Endodermal cell (in vitro differentiated cells): ENCODE results near the gene AQP1. TPM values are rescaled to one million over a fixed set of nuclear protein-coding genes. Genes with fewer than 3 reads are reported as not detected.

Experiments
- DNase-seq: peaks from one replicate; pipeline ENCODE4 v3.0.0-alpha.2; 2017
- H3K27ac ChIP-seq: 2 replicates; pipeline ENCODE4 v1.5.1; 2013; ENCODE audit warnings: mild to moderate bottlenecking, low read depth, low read length, moderate library complexity
- H3K27me3 ChIP-seq: 2 replicates; pipeline ENCODE4 v1.6.1; 2013; ENCODE audit warnings: mild to moderate bottlenecking, low read length, moderate library complexity; ENCODE audit not compliant: insufficient read depth, control insufficient read depth, poor library complexity, severe bottlenecking
- H3K36me3 ChIP-seq: 2 replicates; pipeline ENCODE4 v1.7.0; 2013; ENCODE audit warnings: mild to moderate bottlenecking, low read length, moderate library complexity; ENCODE audit not compliant: control insufficient read depth, insufficient read depth
- H3K4me1 ChIP-seq: one replicate; pipeline ENCODE4 v1.7.0; 2013; ENCODE audit warnings: low read length; ENCODE audit not compliant: control insufficient read depth, insufficient read depth
- H3K4me3 ChIP-seq: 2 replicates; pipeline ENCODE4 v1.5.1; 2013; ENCODE audit warnings: mild to moderate bottlenecking, low read length, moderate library complexity
- H3K9ac ChIP-seq: 2 replicates; pipeline ENCODE4 v1.6.1; 2013; ENCODE audit warnings: mild to moderate bottlenecking, low read length, moderate library complexity; ENCODE audit not compliant: poor library complexity, severe bottlenecking; ENCODE audit errors: extremely low read depth
- H3K9me3 ChIP-seq: 2 replicates; pipeline ENCODE4 v1.6.1; 2013; ENCODE audit warnings: mild to moderate bottlenecking, low read length, moderate library complexity; ENCODE audit not compliant: control insufficient read depth
- H3K27ac Mint-ChIP-seq: 2 replicates; pipeline ENCODE4 v1.8.0; 2020; ENCODE audit warnings: mixed read lengths
- H3K27me3 Mint-ChIP-seq: 2 replicates; pipeline ENCODE4 v1.8.0; 2021; ENCODE audit warnings: mild to moderate bottlenecking, mixed read lengths; ENCODE audit not compliant: insufficient read depth
- H3K36me3 Mint-ChIP-seq: 2 replicates; pipeline ENCODE4 v1.8.0; 2020; ENCODE audit warnings: low read depth, mixed read lengths
- H3K4me1 Mint-ChIP-seq: 2 replicates; pipeline ENCODE4 v1.8.0; 2020; ENCODE audit warnings: mixed read lengths
- H3K4me3 Mint-ChIP-seq: 2 replicates; pipeline ENCODE4 v1.8.0; 2020; ENCODE audit warnings: mild to moderate bottlenecking, moderate library complexity, mixed read lengths
- H3K9me3 Mint-ChIP-seq: 2 replicates; pipeline ENCODE4 v1.8.0; 2020; ENCODE audit warnings: mild to moderate bottlenecking, mixed read lengths
- CTCF ChIP-seq: fragments of 200-600 bp; sonication (generic); conservative IDR thresholded peaks from 2 replicates; pipeline ENCODE4 v1.5.0; 2021; ENCODE audit warnings: antibody characterized with exemption, mild to moderate bottlenecking
- WGBS, 2 experiments: methylation state at CpG; one replicate each; pipeline versions ENCODE4 v1.1.5 to v1.1.7; 2013; ENCODE audit warnings: missing lambda C conversion rate in 2 of 2, mixed read lengths in 1 of 2; ENCODE audit not compliant: insufficient coverage in 1 of 2, insufficient read length in 1 of 2; 5-methylcytosine and 5-hydroxymethylcytosine counted together
- total RNA-seq, 2 donors: library from RNA; stranded (reverse); fragmentation: NEBNext Ultra II Directional in 1 of 2; extraction: Animal tissue kit (Norgen Biotek cat#: 25700) in 1 of 2; gene quantifications; 2 replicates in 1 of 2; 3 replicates in 1 of 2; pipeline ENCODE4 v1.2.1, GENCODE V29; 2021

AQP1 gene
- total RNA-seq, 2 donors from 2014 or later: 0.26 to 0.91 TPM

DNA sequence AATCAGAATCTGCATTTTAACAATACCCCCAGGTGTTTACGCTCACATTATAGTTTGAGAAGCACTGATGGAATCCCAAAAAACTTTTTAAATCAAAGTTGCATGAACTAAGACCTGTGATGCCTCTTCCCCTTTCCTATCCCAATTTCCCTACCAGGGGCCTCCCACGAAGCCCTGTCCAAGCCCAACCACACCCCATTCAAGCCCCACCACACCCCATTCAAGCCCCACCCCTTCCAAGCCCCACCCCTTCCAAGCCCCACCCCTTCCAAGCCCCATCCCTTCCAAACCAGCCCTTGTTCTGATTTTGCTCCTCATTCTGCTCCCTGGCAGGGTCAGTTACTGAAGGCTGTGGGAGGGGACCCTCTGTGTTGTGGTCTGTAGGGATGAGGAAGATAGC, 9.8 kb upstream of the AQP1 start:
- no peak overlapping the region for H3K4me3 Mint-ChIP-seq
- H3K4me1 Mint-ChIP-seq: peaks cover 8% of the 10 kb centered on the region
- no peaks in the 10 kb centered on the region for H3K27me3 Mint-ChIP-seq
- Histone ChIP-seq H3K9me3 (no peaks in the 10 kb centered on the region), H3K9ac (no peak overlapping the region), H3K36me3 (no peaks in the 10 kb centered on the region), H3K27me3 (no peaks in the 10 kb centered on the region), H3K27ac (no peak overlapping the region), H3K4me3 (no peak overlapping the region), H3K4me1 (peaks cover 7% of the 10 kb centered on the region)
- 90 to 92% methylated on average over 2 of the region's 2 CpGs for WGBS, 2 experiments
- DNase-seq: no peak
- no peak overlapping the region for H3K27ac Mint-ChIP-seq
- H3K9me3 Mint-ChIP-seq: no peaks in the 10 kb centered on the region
- TF ChIP-seq CTCF: no peak
- no peaks in the 10 kb centered on the region for H3K36me3 Mint-ChIP-seq

- Histone ChIP-seq H3K9me3 (no peaks in the 10 kb centered on the region), H3K9ac (no peak overlapping the region), H3K27me3 (no peaks in the 10 kb centered on the region), H3K36me3 (no peaks in the 10 kb centered on the region), H3K4me3 (no peak overlapping the region), H3K27ac (no peak overlapping the region), H3K4me1 (peaks cover 8% of the 10 kb centered on the region)
- WGBS, 2 experiments: 83 to 91% methylated on average over 11 of the region's 11 CpGs
- H3K36me3 Mint-ChIP-seq: no peaks in the 10 kb centered on the region
- H3K27ac Mint-ChIP-seq: no peak overlapping the region
- no peaks in the 10 kb centered on the region for H3K27me3 Mint-ChIP-seq
- DNase-seq: no peak
- H3K4me1 Mint-ChIP-seq: peaks cover 4% of the 10 kb centered on the region
- no peak for TF ChIP-seq CTCF
- H3K9me3 Mint-ChIP-seq: no peaks in the 10 kb centered on the region
- no peak overlapping the region for H3K4me3 Mint-ChIP-seq
Measured at GRCh38 chr7:30902466-30902865, 9.2 kb upstream of the AQP1 start.

DNA sequence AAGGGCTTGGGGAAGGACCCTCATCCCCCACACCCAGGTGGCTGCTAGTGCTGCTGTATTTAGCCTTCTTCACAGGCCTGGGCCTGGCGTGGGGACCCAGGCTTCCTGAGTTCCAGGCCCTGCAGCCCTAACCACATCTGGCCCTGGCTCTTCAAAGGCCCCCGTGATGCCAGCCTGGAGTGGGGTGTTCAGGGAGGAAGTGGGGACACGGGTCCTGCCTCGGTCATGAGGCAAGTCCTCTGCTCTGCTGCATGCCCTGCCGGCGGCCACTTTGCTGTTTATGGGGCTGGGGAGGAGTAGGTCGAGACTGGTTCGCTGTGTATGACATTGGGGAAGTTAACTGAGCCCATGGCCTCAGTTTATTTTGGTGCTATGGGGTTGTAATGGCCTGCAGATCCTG, 8.5 kb upstream of the AQP1 start:
- no peak overlapping the region for H3K4me3 ChIP-seq
- peaks cover 4% of the 10 kb centered on the region for H3K4me1 Mint-ChIP-seq
- H3K36me3 Mint-ChIP-seq: no peaks in the 10 kb centered on the region

More for the DNA sequence above, 8.5 kb upstream of the AQP1 start:
- no peak overlapping the region for H3K9ac ChIP-seq
- WGBS, 2 experiments: 94 to 100% methylated on average over 1 to 8 of the region's 8 CpGs
- peaks cover 8% of the 10 kb centered on the region for H3K4me1 ChIP-seq
- no peaks in the 10 kb centered on the region for H3K27me3 ChIP-seq
- Mint-ChIP-seq H3K9me3 (no peaks in the 10 kb centered on the region), H3K27ac (peak overlapping the region; percentile 52), H3K27me3 (no peaks in the 10 kb centered on the region), H3K4me3 (no peak overlapping the region)
- no peaks in the 10 kb centered on the region for H3K36me3 ChIP-seq
- no peaks in the 10 kb centered on the region for H3K9me3 ChIP-seq
- no peak for DNase-seq
- TF ChIP-seq CTCF: no peak
- H3K27ac ChIP-seq: no peak overlapping the region
